Stomach (tissue), 9 donors: ENCODE results near the gene EED. TPM values are rescaled to one million over a fixed set of nuclear protein-coding genes. Genes with fewer than 3 reads are reported as not detected.
A peak's percentile ranks its signal among the peaks of the same experiment; 100 is the strongest.

Source experiments
- DNase-seq, 2 donors: peaks; one replicate each; pipeline versions ENCODE4 v3.0.0 to v3.0.0-alpha.2; 2013 to 2019
- H3K27ac ChIP-seq, 5 donors: fragments of 200-600 bp in 4 of 5; sonication (generic) in 4 of 5; one replicate each; pipeline ENCODE4 v1.5.1; 2013 to 2019; ENCODE audit warnings: mild to moderate bottlenecking in 1 of 5, moderate library complexity in 1 of 5
- H3K27me3 ChIP-seq, 3 donors: fragments of 200-600 bp; sonication (generic); one replicate each; pipeline ENCODE4 v1.5.1; 2017 to 2019; ENCODE audit warnings: mixed run types in 1 of 3
- H3K36me3 ChIP-seq, 4 donors: fragments of 200-600 bp; sonication (generic); 1 replicate in 3 of 4; 2 replicates in 1 of 4; pipeline ENCODE4 v1.5.1; 2016 to 2019
- H3K4me1 ChIP-seq, 4 donors: fragments of 200-600 bp; sonication (generic); one replicate each; pipeline ENCODE4 v1.5.1; 2016 to 2019
- H3K4me3 ChIP-seq, 4 donors: fragments of 200-600 bp; sonication (generic) in 3 of 4; one replicate each; pipeline ENCODE4 v1.5.1; 2016 to 2019; ENCODE audit warnings: mild to moderate bottlenecking in 1 of 4
- H3K9me3 ChIP-seq, 4 donors: fragments of 200-600 bp; sonication (generic); one replicate each; pipeline ENCODE4 v1.5.1; 2016 to 2019
- CTCF ChIP-seq, 7 experiments: fragments of 450-650 bp in 4 of 7; fragments of 200-600 bp in 3 of 7; sonication (generic) in 3 of 7; IDR thresholded peaks; one replicate each; pipeline ENCODE4 v1.5.1; 2016 to 2019; ENCODE audit warnings: antibody characterized with exemption in 7 of 7, control low read depth in 2 of 7, mild to moderate bottlenecking in 1 of 7
- EP300 ChIP-seq: sonication (generic); formaldehyde crosslinking; IDR thresholded peaks from one replicate; pipeline ENCODE4 v1.6.1; 2017; ENCODE audit warnings: antibody characterized with exemption
- POLR2A ChIP-seq, 4 donors: fragments of 450-650 bp; IDR thresholded peaks; one replicate each; pipeline ENCODE4 v1.6.1; 2016; ENCODE audit warnings: antibody characterized with exemption in 4 of 4, control low read depth in 2 of 4, mild to moderate bottlenecking in 1 of 4, moderate library complexity in 1 of 4
- POLR2AphosphoS5 ChIP-seq, 3 donors: sonication (generic); formaldehyde crosslinking; IDR thresholded peaks; one replicate each; pipeline ENCODE4 v1.6.1; 2016; ENCODE audit warnings: antibody characterized with exemption in 3 of 3
- WGBS, 5 donors: extraction: QIAGEN DNeasy Blood & Tissue Kit in 3 of 5; methylation state at CpG; one replicate each; pipeline versions ENCODE4 v1.1.5 to v1.1.7; 2013 to 2018; 5-methylcytosine and 5-hydroxymethylcytosine counted together
- intact Hi-C: fragments of 100-400 bp; cut with DNase I; formaldehyde crosslinking; loops from one replicate; pipeline ENCODE4 v1.15.1; 2023; ENCODE audit warnings: low total_unique reads
- polyA plus RNA-seq, 3 donors: library from polyadenylated mRNA; stranded (reverse); fragments of 200-250 nt; gene quantifications; one replicate each; pipeline ENCODE4 v1.2.3, GENCODE V29; 2013
- total RNA-seq, 5 donors: library from RNA; depleted of rRNA; stranded (reverse); fragments of >200 nt; gene quantifications; one replicate each; pipeline versions ENCODE4 v1.1.0 to v1.2.3, GENCODE V29; 2014 to 2016
- donor health status: healthy with polysubstance abuse.
- donor health status: Bipolar disorder and iron deficiency.
- donor health status: healthy.

EED gene
- total and polyA plus RNA-seq, 8 donors, result 11.8 to 42.4 (median 20.8) TPM

DNA sequence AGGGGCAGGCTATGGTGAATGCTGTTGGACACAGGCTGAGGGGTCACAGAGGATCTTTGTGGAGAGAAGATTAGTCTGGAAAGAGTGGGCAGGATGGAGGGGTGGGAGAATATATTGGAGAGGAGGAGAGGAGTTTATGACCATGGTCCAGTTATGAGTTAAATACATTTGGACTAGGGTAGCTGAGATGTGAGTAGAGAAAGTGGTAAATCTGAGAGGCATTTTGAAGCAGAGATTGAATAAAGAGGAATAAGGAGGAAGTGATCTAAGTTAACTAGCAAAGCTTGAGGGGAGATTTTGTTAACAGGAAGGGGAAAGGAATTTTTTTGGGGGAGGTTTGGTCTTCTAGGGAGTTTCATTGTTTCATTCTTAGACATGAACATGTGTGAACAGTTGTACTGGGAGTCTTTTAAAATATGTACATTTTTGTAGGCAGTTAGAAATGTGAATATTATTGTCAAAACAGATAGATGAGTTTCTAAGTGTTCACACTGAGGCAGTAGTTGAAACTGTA is 43.1 kb upstream of the EED start:
- H3K4me3 ChIP-seq, result no peak overlapping the region
- peaks cover 0 to 30% (median 4%) of the 10 kb centered on the region in 4 donors for H3K4me1 ChIP-seq
- H3K27me3 ChIP-seq, result no peaks in the 10 kb centered on the region
- intact Hi-C loops, result no loop called here
- no peak for DNase-seq
- H3K27ac ChIP-seq, result no peak overlapping the region
- no peaks in the 10 kb centered on the region for H3K36me3 ChIP-seq
- H3K9me3 ChIP-seq, result no peaks in the 10 kb centered on the region
- TF ChIP-seq POLR2A (IDR thresholded peaks at IDR 0.05) (no peak), CTCF (IDR thresholded peaks at IDR 0.05) (no peak), POLR2AphosphoS5 (IDR thresholded peaks at IDR 0.05) (no peak), EP300 (no peak)

DNA sequence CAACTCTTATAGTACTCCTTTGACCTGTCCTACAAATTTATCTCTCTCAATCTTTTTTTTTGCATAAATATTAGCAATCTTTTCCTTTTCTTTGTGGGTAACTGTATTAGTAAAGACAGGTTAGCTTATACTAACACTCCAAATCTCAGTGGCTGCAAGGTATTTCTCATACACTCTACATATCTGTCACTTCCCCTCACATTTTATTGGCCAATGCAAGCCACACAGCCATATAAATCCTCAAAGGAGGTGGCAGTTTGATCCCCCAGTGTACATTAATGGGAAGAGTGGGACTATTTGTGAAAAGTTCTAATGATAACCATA is 42.6 kb upstream of the EED start:
- no peaks in the 10 kb centered on the region for H3K36me3 ChIP-seq
- no peaks in the 10 kb centered on the region for H3K27me3 ChIP-seq
- peaks cover 0 to 24% (median 4%) of the 10 kb centered on the region in 4 donors for H3K4me1 ChIP-seq
- intact Hi-C loops, result no loop called here
- H3K4me3 ChIP-seq, result peak overlapping the region; percentile 28 to 36 (median 33)
- no peaks in the 10 kb centered on the region for H3K9me3 ChIP-seq
- DNase-seq, result no peak
- TF ChIP-seq POLR2AphosphoS5 (IDR thresholded peaks at IDR 0.05) (no peak), EP300 (no peak), POLR2A (IDR thresholded peaks at IDR 0.05) (no peak), CTCF (IDR thresholded peaks at IDR 0.05) (no peak)
- peak overlapping the region in 4 of 5 donors; percentile 45 to 75 (median 66) for H3K27ac ChIP-seq

- no peak for DNase-seq
- H3K9me3 ChIP-seq, result no peaks in the 10 kb centered on the region
- no peak overlapping the region for H3K27ac ChIP-seq
- H3K4me1 ChIP-seq, result peaks cover 0 to 19% (median 4%) of the 10 kb centered on the region in 4 donors
- intact Hi-C loops, result no loop called here
- 91 to 98% (median 94%) methylated on average over 1 of the region's 1 CpG for WGBS, 5 donors
- no peak overlapping the region for H3K4me3 ChIP-seq
- TF ChIP-seq POLR2A (IDR thresholded peaks at IDR 0.05) (no peak), CTCF (IDR thresholded peaks at IDR 0.05) (no peak), POLR2AphosphoS5 (IDR thresholded peaks at IDR 0.05) (no peak), EP300 (no peak)
- no peaks in the 10 kb centered on the region for H3K27me3 ChIP-seq
- no peaks in the 10 kb centered on the region for H3K36me3 ChIP-seq
Measured at GRCh38 chr11:86204356-86204755, 40.2 kb upstream of the EED start.

- TF ChIP-seq POLR2AphosphoS5 (IDR thresholded peaks at IDR 0.05) (no peak), EP300 (no peak), POLR2A (IDR thresholded peaks at IDR 0.05) (no peak), CTCF (IDR thresholded peaks at IDR 0.05) (no peak)
- Histone ChIP-seq H3K9me3 (no peaks in the 10 kb centered on the region), H3K27ac (peak overlapping the region in 1 of 5 donors; percentile 36), H3K4me1 (peaks cover 0 to 15% (median 4%) of the 10 kb centered on the region in 4 donors), H3K4me3 (no peak overlapping the region), H3K36me3 (no peaks in the 10 kb centered on the region), H3K27me3 (no peaks in the 10 kb centered on the region)
- 84 to 89% (median 85%) methylated on average over 11 of the region's 11 CpGs for WGBS, 5 donors
- no peak for DNase-seq
- intact Hi-C loops, result no loop called here
Measured at GRCh38 chr11:86205421-86206336, 38.9 kb upstream of the EED start.
